Smooth muscle cell (in vitro differentiated cells): ENCODE results near the gene SYNC. TPM values are rescaled to one million over a fixed set of nuclear protein-coding genes. Genes with fewer than 3 reads are reported as not detected.

Experiments used
- DNase-seq: peaks from one replicate; lab custom pipeline; 2025; ENCODE audit not compliant: unreplicated experiment; lab: John Stamatoyannopoulos, UW
- H2AFZ ChIP-seq: fragments of 200-600 bp; sonication (generic); 2 replicates; pipeline ENCODE4 v1.6.0; 2016; ENCODE audit warnings: antibody characterized with exemption, low read depth, mild to moderate bottlenecking
- H3F3A ChIP-seq: fragments of 200-600 bp; sonication (generic); 2 replicates; pipeline ENCODE4 v1.6.0; 2017; ENCODE audit warnings: antibody characterized with exemption, low read depth
- H3K27ac ChIP-seq: fragments of 200-600 bp; sonication (generic); 2 replicates; pipeline ENCODE4 v1.5.1; 2016; ENCODE audit warnings: low read depth, mild to moderate bottlenecking
- H3K27me3 ChIP-seq: fragments of 200-600 bp; sonication (generic); 2 replicates; pipeline ENCODE4 v1.6.1; 2016; ENCODE audit warnings: low read depth, mild to moderate bottlenecking
- H3K36me3 ChIP-seq: fragments of 200-600 bp; sonication (generic); 2 replicates; pipeline ENCODE4 v1.5.1; 2016; ENCODE audit warnings: low read depth
- H3K4me1 ChIP-seq: fragments of 200-600 bp; sonication (generic); 2 replicates; pipeline ENCODE4 v1.5.1; 2016; ENCODE audit warnings: low read depth
- H3K4me2 ChIP-seq: fragments of 200-600 bp; sonication (generic); 2 replicates; pipeline ENCODE4 v1.6.0; 2016; ENCODE audit warnings: mild to moderate bottlenecking
- H3K4me3 ChIP-seq: fragments of 200-600 bp; sonication (generic); 2 replicates; pipeline ENCODE4 v1.5.1; 2016; ENCODE audit warnings: mild to moderate bottlenecking
- H3K79me2 ChIP-seq: fragments of 200-600 bp; sonication (generic); 2 replicates; pipeline ENCODE4 v1.6.0; 2016; ENCODE audit warnings: low read depth, mild to moderate bottlenecking
- H3K9ac ChIP-seq: fragments of 200-600 bp; sonication (generic); 2 replicates; pipeline ENCODE4 v1.6.0; 2016; ENCODE audit warnings: low read depth
- H3K9me3 ChIP-seq: fragments of 200-600 bp; sonication (generic); replicated peaks from 2 replicates; pipeline ENCODE4 v1.5.1; 2016; ENCODE audit warnings: low read depth
- H4K20me1 ChIP-seq: fragments of 200-600 bp; sonication (generic); 2 replicates; pipeline ENCODE4 v1.6.0; 2016; ENCODE audit warnings: low read depth
- CTCF ChIP-seq: fragments of 200-600 bp; sonication (generic); IDR thresholded peaks from 2 replicates; pipeline ENCODE4 v1.5.1; 2017; ENCODE audit warnings: borderline replicate concordance, mild to moderate bottlenecking, antibody characterized with exemption; ENCODE audit not compliant: insufficient read depth, poor library complexity, severe bottlenecking
- WGBS: methylation state at CpG from one replicate; pipeline ENCODE4 v1.1.7; 2016; ENCODE audit warnings: low lambda C conversion rate; 5-methylcytosine and 5-hydroxymethylcytosine counted together
- polyA plus RNA-seq: library from polyadenylated mRNA; unstranded; fragments of >200 nt; fragmentation: Nextera tagmentation; extraction: Ambion mirVana; gene quantifications from 2 replicates; pipeline ENCODE4 v1.2.1, GENCODE V29; 2016
- total RNA-seq: library from RNA; depleted of rRNA; stranded (reverse); fragments of >200 nt; gene quantifications from 2 replicates; pipeline ENCODE4 v1.2.3, GENCODE V29; 2014

SYNC gene
- total RNA-seq (4.4 and 6.2 TPM in 2 replicates), polyA plus RNA-seq (4.6 and 4.9 TPM in 2 replicates)

DNA sequence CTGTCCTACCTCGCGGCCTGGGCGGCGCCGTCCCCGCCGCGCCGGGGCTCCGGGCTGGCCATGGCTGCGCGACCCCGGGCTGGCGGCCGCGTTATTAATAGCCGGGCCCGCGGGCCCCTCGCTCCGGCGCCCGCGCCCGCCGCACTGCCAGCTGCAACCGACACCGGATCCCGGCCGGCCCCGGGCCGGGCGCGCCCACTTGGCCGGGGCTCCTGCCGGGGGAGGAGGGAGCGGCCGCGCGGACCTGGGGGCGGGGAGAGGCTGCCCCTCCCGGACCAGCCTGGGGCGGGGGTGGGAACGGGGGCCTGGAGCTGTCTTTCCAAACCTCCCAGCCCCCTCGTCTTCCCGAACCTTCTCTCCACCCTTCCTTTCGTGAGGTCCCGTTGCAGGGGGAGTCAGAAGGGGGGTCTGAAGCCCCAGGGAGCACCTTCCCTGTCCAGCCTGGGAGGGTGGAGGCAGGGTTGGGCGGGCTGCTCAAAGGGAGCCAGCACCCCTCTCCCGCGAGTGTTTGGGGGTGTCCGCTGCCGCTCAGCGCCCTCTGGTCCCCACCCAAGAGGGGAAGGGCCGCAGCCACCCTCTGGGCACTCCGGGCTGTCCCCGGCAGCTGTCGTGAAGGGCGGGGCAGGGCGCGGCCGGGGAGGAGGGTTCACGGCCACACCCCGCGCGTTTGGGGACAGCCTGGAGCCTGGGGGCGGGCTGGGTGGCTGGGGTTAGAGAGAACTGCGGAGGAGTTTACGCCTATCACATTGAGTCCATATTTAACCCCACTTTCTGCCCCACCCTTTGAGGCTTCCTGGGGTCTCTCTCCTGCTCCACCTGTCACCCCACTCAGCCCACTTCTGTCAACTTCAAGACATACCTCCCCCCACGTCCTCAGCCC, at the start of gene SYNC:
SYNC (minus strand) TSS at position 172 of the 880 bp plus-strand sequence; CDS start at position 62, 110 bp downstream.
- no peak for TF ChIP-seq CTCF
- H3F3A ChIP-seq = no peaks in the 10 kb centered on the region
- H3K4me1 ChIP-seq = peaks cover 15% of the 10 kb centered on the region
- no peaks in the 10 kb centered on the region for H4K20me1 ChIP-seq
- H3K4me2 ChIP-seq = peak within 1 kb of the TSS; percentile 99
- no peak for DNase-seq
- H3K9ac ChIP-seq = peak within 1 kb of the TSS; percentile 83
- peak within 1 kb of the TSS; percentile 84 for H3K27ac ChIP-seq
- peak within 1 kb of the TSS; percentile 93 for H2AFZ ChIP-seq
- H3K27me3 ChIP-seq = no peaks in the 10 kb centered on the region
- H3K36me3 ChIP-seq = no peaks in the 10 kb centered on the region
- H3K79me2 ChIP-seq = no peaks in the 10 kb centered on the region
- WGBS = 1% methylated on average over 55 of the region's 70 CpGs
- H3K4me3 ChIP-seq = peak within 1 kb of the TSS; percentile 84
- H3K9me3 ChIP-seq = no peaks in the 10 kb centered on the region

- DNase-seq = no peak
- no peaks in the 10 kb centered on the region for H3K27me3 ChIP-seq
- no peaks in the 10 kb centered on the region for H3K36me3 ChIP-seq
- H2AFZ ChIP-seq = no peak overlapping the region
- H4K20me1 ChIP-seq = no peaks in the 10 kb centered on the region
- no peak overlapping the region for H3K9ac ChIP-seq
- H3K4me1 ChIP-seq = peaks cover 2% of the 10 kb centered on the region
- no peak for TF ChIP-seq CTCF
- no peak overlapping the region for H3K4me3 ChIP-seq
- no peak overlapping the region for H3K27ac ChIP-seq
- H3K79me2 ChIP-seq = no peaks in the 10 kb centered on the region
- WGBS = 90% methylated on average over 3 of the region's 3 CpGs
- H3K9me3 ChIP-seq = no peaks in the 10 kb centered on the region
- no peaks in the 10 kb centered on the region for H3F3A ChIP-seq
- H3K4me2 ChIP-seq = no peak overlapping the region
Observed at GRCh38 chr1:32749771-32750170, 47.2 kb upstream of the SYNC start.

DNA sequence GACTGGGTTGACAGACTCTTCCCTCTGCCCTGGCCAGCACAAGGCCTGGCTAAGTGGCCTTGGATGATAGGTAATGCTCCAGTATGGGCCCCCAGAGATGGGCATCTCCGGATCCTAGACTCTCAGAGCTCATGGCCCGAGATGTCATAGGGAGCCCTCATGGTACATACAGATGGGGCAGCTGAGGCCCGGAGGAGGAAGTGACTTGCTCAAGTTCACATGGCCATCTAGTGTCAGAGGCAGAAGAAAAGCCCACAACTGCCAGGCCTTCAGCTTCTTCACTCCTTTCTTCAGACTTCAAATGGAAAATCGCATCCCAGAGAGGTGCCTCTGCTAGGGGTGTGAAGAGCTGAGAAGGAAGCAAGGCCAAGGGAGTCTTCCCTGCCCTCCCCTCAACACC, 46.8 kb upstream of the SYNC start:
- H4K20me1 ChIP-seq = no peaks in the 10 kb centered on the region
- no peak overlapping the region for H2AFZ ChIP-seq
- H3K27me3 ChIP-seq = no peaks in the 10 kb centered on the region
- H3K79me2 ChIP-seq = no peaks in the 10 kb centered on the region
- no peaks in the 10 kb centered on the region for H3F3A ChIP-seq
- no peak overlapping the region for H3K4me2 ChIP-seq
- H3K27ac ChIP-seq = no peak overlapping the region
- peaks cover 2% of the 10 kb centered on the region for H3K4me1 ChIP-seq
- no peak overlapping the region for H3K9ac ChIP-seq
- H3K9me3 ChIP-seq = no peaks in the 10 kb centered on the region
- WGBS = 98% methylated on average over 4 of the region's 4 CpGs
- H3K36me3 ChIP-seq = no peaks in the 10 kb centered on the region
- DNase-seq = no peak
- TF ChIP-seq CTCF = no peak
- no peak overlapping the region for H3K4me3 ChIP-seq

GRCh38 chr1:32748926-32749325, 46.4 kb upstream of the SYNC start:
- DNase-seq = no peak
- H3K9me3 ChIP-seq = no peaks in the 10 kb centered on the region
- no peak overlapping the region for H3K4me3 ChIP-seq
- no peaks in the 10 kb centered on the region for H4K20me1 ChIP-seq
- H3K9ac ChIP-seq = no peak overlapping the region
- H3K36me3 ChIP-seq = no peaks in the 10 kb centered on the region
- no peaks in the 10 kb centered on the region for H3F3A ChIP-seq
- no peaks in the 10 kb centered on the region for H3K27me3 ChIP-seq
- H3K27ac ChIP-seq = no peak overlapping the region
- no peaks in the 10 kb centered on the region for H3K79me2 ChIP-seq
- H3K4me2 ChIP-seq = no peak overlapping the region
- TF ChIP-seq CTCF = no peak
- no peak overlapping the region for H2AFZ ChIP-seq
- H3K4me1 ChIP-seq = peaks cover 2% of the 10 kb centered on the region
- WGBS = 94% methylated on average over 8 of the region's 8 CpGs
